Measurements from ENCODE around the gene PPA1. TPM values are rescaled to one million over a fixed set of nuclear protein-coding genes. Genes with fewer than 3 reads are reported as not detected.

PPA1 gene
- total RNA-seq, 3 donors from 2014 or later (not counting 1 experiment from before 2014, with no cell fraction given) = 17.0 to 26.5 (median 19.2) TPM

- DNase-seq (no peak), ATAC-seq (no peak)
- Mint-ChIP-seq H3K36me3 (no peaks in the 10 kb centered on the region), H3K27ac (no peak overlapping the region), H3K4me3 (no peak overlapping the region), H3K4me1 (peaks cover 0 to 6% of the 10 kb centered on the region in 2 donors), H3K9me3 (no peaks in the 10 kb centered on the region), H3K27me3 (ENCODE audit: low read depth in 2 of 2) (no peaks in the 10 kb centered on the region)
- no peaks in the 10 kb centered on the region for H3K4me1 ChIP-seq (ENCODE audit: control insufficient read depth, insufficient read depth, low read length)
- H3K27ac ChIP-seq (ENCODE audit: low read length) = no peak overlapping the region
- TF ChIP-seq, protein P1, sequence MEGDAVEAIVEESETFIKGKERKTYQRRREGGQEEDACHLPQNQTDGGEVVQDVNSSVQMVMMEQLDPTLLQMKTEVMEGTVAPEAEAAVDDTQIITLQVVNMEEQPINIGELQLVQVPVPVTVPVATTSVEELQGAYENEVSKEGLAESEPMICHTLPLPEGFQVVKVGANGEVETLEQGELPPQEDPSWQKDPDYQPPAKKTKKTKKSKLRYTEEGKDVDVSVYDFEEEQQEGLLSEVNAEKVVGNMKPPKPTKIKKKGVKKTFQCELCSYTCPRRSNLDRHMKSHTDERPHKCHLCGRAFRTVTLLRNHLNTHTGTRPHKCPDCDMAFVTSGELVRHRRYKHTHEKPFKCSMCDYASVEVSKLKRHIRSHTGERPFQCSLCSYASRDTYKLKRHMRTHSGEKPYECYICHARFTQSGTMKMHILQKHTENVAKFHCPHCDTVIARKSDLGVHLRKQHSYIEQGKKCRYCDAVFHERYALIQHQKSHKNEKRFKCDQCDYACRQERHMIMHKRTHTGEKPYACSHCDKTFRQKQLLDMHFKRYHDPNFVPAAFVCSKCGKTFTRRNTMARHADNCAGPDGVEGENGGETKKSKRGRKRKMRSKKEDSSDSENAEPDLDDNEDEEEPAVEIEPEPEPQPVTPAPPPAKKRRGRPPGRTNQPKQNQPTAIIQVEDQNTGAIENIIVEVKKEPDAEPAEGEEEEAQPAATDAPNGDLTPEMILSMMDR (IDR thresholded peaks at IDR 0.05) = no peak
- intact Hi-C loops (cut with micrococcal nuclease) = no loop called here
- no peaks in the 10 kb centered on the region for H3K9me3 ChIP-seq (ENCODE audit: control insufficient read depth, insufficient read depth, low read length)
- no peak overlapping the region for H3K4me3 ChIP-seq (ENCODE audit: low read length)
- H3K36me3 ChIP-seq (ENCODE audit: control insufficient read depth, insufficient read depth, low read length) = no peaks in the 10 kb centered on the region
- H3K27me3 ChIP-seq (ENCODE audit: control insufficient read depth, insufficient read depth, low read length) = no peaks in the 10 kb centered on the region
- 88% methylated on average over 5 of the region's 5 CpGs for WGBS (ENCODE audit: insufficient coverage)
Measured at GRCh38 chr10:70190581-70190980, 42.6 kb downstream of the PPA1 start.

GRCh38 chr10:70190102-70190501 lies 43.1 kb downstream of the PPA1 start:
- H3K4me3 Mint-ChIP-seq = no peak overlapping the region
- Histone ChIP-seq H3K9me3 (ENCODE audit: control insufficient read depth, insufficient read depth, low read length) (no peaks in the 10 kb centered on the region), H3K4me3 (ENCODE audit: low read length) (no peak overlapping the region), H3K27ac (ENCODE audit: low read length) (no peak overlapping the region), H3K36me3 (ENCODE audit: control insufficient read depth, insufficient read depth, low read length) (no peaks in the 10 kb centered on the region), H3K27me3 (ENCODE audit: control insufficient read depth, insufficient read depth, low read length) (no peaks in the 10 kb centered on the region), H3K4me1 (ENCODE audit: control insufficient read depth, insufficient read depth, low read length) (no peaks in the 10 kb centered on the region)
- no peaks in the 10 kb centered on the region for H3K36me3 Mint-ChIP-seq
- peaks cover 0 to 6% of the 10 kb centered on the region in 2 donors for H3K4me1 Mint-ChIP-seq
- ATAC-seq (no peak), DNase-seq (no peak)
- TF ChIP-seq, protein P1 (IDR thresholded peaks at IDR 0.05) = no peak
- no peaks in the 10 kb centered on the region for H3K9me3 Mint-ChIP-seq
- 95% methylated on average over 8 of the region's 8 CpGs for WGBS (ENCODE audit: insufficient coverage)
- H3K27me3 Mint-ChIP-seq (ENCODE audit: low read depth in 2 of 2) = no peaks in the 10 kb centered on the region
- intact Hi-C loops (cut with micrococcal nuclease) = no loop called here
- no peak overlapping the region for H3K27ac Mint-ChIP-seq

DNA sequence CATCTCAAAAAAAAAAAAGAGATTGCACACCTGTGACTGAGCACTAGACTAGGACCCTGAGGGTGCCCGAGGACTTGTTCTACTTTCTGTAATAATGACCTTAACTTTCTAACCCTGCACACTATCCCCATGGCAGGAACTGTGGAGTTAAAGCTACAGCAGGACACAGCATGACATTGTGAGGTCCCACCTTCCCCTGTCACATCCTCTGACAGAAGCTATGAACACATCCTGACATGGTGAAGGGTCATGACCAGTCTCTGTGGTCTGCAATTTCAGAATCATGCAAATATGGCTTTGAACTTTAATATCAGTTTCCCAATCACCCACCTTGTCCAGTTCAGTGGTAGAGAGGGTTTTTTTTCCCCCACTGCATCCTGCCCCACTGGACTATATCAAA lies 44.5 kb downstream of the PPA1 start:
- TF ChIP-seq, protein P1 (IDR thresholded peaks at IDR 0.05) = no peak
- peak in 1 of 3 donors; percentile 88 for ATAC-seq

DNA sequence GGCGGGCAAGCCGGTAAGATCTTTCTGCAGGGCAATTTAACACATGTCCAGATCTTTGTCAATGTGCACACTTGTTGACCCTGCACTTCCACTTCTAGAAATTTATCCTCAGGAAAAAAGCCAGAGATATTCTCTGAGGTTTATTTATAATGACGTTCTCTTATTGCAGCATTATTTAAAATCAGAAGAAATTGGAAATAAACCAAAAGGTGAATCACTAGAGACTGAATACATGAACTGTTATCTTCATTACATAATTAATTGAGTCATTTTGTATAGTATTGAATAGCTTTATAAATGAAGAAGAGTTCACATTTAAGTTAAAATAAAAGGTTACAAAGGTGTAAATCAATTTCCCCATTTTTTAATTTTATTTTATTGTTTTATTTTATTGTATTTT lies 46.7 kb downstream of the PPA1 start:
- Mint-ChIP-seq H3K36me3 (no peaks in the 10 kb centered on the region), H3K4me3 (no peak overlapping the region), H3K9me3 (no peaks in the 10 kb centered on the region), H3K27ac (no peak overlapping the region), H3K4me1 (peaks cover 0 to 6% of the 10 kb centered on the region in 2 donors), H3K27me3 (ENCODE audit: low read depth in 2 of 2) (peaks cover 9 to 15% of the 10 kb centered on the region in 2 donors)
- H3K4me1 ChIP-seq (ENCODE audit: control insufficient read depth, insufficient read depth, low read length) = no peaks in the 10 kb centered on the region
- ATAC-seq (no peak), DNase-seq (no peak)
- no peaks in the 10 kb centered on the region for H3K9me3 ChIP-seq (ENCODE audit: control insufficient read depth, insufficient read depth, low read length)
- TF ChIP-seq, protein P1 (IDR thresholded peaks at IDR 0.05) = no peak
- intact Hi-C loops (cut with micrococcal nuclease) = no loop called here
- no peak overlapping the region for H3K4me3 ChIP-seq (ENCODE audit: low read length)
- 94% methylated on average over 2 of the region's 3 CpGs for WGBS (ENCODE audit: insufficient coverage)
- H3K27ac ChIP-seq (ENCODE audit: low read length) = no peak overlapping the region
- no peaks in the 10 kb centered on the region for H3K36me3 ChIP-seq (ENCODE audit: control insufficient read depth, insufficient read depth, low read length)
- no peaks in the 10 kb centered on the region for H3K27me3 ChIP-seq (ENCODE audit: control insufficient read depth, insufficient read depth, low read length)

More for the DNA sequence above, 44.5 kb downstream of the PPA1 start:
- intact Hi-C loops (cut with micrococcal nuclease) = no loop called here
- peaks cover 0 to 6% of the 10 kb centered on the region in 2 donors for H3K4me1 Mint-ChIP-seq
- H3K4me1 ChIP-seq (ENCODE audit: control insufficient read depth, insufficient read depth, low read length) = no peaks in the 10 kb centered on the region
- H3K27me3 Mint-ChIP-seq (ENCODE audit: low read depth in 2 of 2) = peaks cover 2 to 8% of the 10 kb centered on the region in 2 donors
- whole genome bisulfite sequencing (ENCODE audit: insufficient coverage) = 74% methylated on average over 1 of the region's 1 CpG
- H3K36me3 ChIP-seq (ENCODE audit: control insufficient read depth, insufficient read depth, low read length) = no peaks in the 10 kb centered on the region
- H3K27ac Mint-ChIP-seq = no peak overlapping the region
- no peak overlapping the region for H3K4me3 ChIP-seq (ENCODE audit: low read length)
- no peaks in the 10 kb centered on the region for H3K9me3 ChIP-seq (ENCODE audit: control insufficient read depth, insufficient read depth, low read length)
- H3K4me3 Mint-ChIP-seq = no peak overlapping the region
- no peak overlapping the region for H3K27ac ChIP-seq (ENCODE audit: low read length)
- no peaks in the 10 kb centered on the region for H3K27me3 ChIP-seq (ENCODE audit: control insufficient read depth, insufficient read depth, low read length)
- DNase-seq = no peak
- no peaks in the 10 kb centered on the region for H3K36me3 Mint-ChIP-seq
- H3K9me3 Mint-ChIP-seq = no peaks in the 10 kb centered on the region
